ENCODE measurements around the gene RNF207.

RNF207 gene

DNA sequence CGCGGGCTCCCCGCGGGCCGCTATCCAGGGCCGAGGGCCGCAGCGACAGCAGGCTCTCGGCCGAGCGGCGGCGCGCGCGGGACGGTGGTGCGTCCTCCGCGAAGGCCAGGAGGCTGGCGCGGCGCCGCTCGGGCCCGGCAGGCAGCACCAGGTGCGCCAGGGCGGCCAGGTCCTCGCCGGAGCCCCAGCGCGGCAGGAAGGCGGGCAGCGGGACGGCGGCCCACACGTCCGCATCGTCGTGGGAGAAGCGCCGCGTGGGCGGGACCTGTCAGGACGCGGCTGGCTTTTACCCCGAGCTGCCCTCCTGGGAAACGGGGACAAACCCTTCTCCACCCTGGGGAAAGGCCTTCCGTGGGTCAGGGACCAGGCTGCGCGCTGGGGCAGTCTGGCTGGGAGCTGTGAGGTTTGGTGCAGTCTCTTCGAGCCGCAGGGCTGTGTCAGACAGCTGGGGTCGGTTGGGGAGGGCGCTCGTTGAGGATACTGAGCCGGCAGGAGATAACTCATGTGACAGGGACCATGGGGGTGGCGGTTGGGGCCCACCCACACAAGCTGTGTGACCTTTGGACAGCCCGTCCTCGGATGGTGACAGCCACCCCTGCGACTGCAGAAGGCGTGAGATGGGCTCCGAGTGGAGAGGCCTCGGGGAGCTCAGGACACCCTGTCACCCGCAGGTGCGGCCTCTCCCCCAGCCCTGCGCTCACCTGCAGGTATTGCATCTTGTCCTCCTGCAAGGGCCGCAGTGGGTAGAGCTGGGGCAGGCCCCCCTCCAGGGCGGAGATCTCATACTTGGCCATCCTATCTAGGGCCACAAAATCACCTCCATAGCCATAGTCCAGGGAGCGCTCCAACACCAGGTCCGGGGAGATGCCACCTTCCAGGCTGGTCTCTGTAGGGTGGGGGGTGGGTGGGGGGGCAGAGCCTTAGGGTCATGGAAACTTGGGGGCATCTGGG is 44.1 kb downstream of the RNF207 start:
- no peak for DNase-seq

DNA sequence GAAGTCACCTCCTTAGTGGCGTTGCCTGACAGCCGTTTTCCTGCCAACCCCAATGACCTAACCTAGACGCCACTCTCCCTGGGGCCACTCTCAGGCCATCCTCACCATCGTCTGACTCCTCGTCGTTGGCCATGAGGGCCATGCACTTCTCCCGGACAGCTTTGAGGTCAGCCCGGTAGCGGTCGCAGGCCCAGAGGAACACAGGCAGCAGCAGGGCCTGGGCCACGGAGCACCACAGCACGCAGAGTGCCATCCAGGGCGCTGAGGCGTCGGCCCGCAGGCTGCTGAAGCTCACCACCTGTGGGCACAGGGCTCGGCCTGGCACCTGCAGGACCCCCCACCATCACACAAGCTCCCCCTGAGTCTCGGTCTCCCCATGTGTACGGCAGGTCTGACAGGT is 45.3 kb downstream of the RNF207 start:
- DNase-seq: no peak

DNA sequence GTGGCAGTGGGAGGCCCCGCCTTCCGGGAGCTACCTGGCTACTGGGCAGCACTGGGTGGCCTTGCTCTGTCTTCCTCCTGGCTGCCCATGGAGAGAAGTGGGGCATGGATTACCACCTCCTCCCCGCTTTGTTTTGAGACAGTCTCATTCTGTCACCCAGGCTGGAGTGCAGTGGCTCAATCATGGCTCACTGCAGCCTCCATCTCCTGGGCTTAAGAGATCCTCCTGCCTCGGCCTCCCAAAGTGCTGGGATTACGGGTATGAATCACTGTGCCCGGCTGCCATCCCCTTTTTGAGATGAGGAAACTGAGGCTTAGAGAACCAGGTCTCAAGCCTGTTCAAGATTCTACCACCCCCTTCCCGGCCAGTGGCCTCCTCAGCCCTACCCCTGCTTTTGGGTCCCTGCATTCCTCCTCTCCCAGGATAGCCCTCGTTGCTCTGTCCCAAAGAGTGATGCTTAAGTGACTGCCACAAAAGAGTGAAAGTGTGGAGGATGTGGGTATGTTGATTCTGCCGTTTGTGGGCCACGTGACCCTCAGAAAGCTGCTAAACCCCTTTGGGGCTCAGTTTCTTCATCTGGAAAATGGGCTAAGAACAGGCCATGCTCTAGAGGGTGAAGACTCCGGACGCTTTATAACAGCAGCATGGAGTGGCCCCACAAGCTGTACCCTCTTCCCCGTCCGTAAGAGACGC is 45.9 kb downstream of the RNF207 start:
- DNase-seq: no peak

DNA sequence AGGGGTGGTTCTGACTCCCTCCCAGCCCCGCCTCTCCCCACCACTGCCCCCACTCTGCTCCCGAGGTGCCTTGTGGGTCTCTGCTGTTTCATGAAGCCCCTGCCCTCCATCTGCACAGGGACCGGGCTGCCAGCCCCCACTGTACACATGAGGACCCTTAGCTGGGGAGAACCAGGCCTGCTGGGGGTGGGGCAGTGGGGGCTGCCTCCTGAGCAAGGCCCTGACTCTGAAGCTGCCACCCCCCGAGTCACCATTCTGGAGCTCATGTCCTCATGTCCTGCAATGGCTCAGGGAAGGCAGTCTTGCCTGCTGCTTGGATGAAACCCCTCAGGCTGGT is 46.4 kb downstream of the RNF207 start:
- DNase-seq: no peak

DNA sequence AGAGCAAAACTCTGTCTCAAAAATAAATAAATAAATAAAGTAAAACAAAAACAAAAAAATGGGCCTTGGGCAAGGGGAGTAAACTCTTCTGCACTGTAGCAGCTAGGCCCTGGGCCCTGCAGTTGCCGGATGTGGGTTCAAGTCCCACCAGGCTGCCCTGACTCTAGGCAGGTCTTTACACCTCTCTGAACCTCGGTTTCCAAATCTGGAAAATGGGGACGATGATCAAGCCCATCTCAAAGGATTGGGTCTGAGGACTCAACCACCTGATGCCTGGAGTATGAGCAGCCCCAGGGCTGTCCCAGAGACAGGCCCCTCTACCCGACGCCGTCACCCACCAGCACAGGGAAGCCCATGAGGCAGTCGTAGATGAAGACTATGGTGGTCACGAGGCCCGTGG is 47.5 kb downstream of the RNF207 start:
- DNase-seq: no peak

DNA sequence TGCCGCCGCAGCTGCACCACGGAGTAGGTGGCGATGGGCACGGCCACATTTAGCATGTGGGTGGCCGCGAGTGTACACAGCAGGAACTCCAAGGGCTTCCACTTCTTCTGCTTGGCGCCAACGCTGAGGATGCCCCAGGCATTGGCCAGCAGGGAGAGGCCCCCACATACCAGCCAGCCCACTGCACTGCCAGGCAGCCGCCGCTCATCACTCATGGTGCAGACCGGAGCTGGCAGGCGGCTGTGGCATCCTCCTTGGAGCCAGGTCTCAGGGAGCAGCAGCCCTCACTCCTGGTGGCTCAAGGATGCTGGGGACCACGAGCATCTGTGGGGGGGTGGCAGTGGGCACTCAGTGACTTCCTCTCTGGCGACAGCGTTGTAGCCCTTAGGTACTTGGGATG is 48.8 kb downstream of the RNF207 start:
- DNase-seq: no peak

DNA sequence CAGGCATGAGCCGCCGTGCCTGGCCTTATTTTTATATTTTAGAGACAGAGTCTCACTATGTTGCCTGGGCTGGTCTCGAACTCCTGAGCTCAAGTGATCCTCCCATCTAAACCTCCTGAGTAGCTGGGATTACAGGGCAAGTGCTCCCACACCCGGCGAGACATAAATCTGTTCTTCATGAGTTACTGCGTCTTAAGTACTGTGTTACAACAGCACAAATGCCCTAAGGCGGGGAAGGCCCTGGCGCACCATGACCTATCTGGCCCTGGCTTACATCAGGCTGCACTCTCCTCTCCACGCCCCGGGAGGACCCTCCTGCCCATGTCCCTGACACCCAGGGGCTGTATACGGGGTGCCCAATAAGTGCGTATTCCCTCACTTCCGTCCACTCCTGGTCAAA is 50.7 kb downstream of the RNF207 start:
- DNase-seq: no peak

- no peak for DNase-seq
Observed at GRCh38 chr1:6257541-6258069, 51.7 kb downstream of the RNF207 start.

- DNase-seq: no peak
Observed at GRCh38 chr1:6258675-6259074, 52.8 kb downstream of the RNF207 start.

- DNase-seq: peak; percentile 85
Observed at GRCh38 chr1:6259491-6260362, 53.8 kb downstream of the RNF207 start.

DNA sequence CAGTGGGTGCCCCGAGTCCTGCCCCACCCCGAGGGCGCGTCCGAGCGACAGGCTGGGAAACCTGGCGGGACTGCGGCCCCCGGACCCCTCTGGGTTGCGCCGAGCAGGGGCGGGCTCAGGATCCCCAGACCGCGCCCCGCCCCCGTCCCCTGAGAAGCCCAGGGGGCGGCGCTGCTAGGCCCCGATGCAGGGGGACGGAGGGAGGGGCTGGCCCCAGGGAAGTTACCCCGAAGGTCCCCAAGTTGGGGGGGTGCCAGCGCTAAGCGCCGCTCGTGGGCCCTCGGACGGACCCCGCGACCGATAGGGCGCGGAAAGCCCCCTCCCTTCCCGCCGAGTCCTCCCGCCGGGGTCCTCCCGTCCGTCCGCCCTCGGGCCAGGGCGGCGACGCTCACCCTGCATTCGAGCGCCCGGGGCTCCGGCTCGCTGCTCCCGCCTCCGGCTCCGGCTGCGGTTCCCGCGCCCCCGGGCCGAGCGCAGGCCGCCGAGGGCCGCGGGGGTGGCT is 54.6 kb downstream of the RNF207 start:
- no peak for DNase-seq

DNA sequence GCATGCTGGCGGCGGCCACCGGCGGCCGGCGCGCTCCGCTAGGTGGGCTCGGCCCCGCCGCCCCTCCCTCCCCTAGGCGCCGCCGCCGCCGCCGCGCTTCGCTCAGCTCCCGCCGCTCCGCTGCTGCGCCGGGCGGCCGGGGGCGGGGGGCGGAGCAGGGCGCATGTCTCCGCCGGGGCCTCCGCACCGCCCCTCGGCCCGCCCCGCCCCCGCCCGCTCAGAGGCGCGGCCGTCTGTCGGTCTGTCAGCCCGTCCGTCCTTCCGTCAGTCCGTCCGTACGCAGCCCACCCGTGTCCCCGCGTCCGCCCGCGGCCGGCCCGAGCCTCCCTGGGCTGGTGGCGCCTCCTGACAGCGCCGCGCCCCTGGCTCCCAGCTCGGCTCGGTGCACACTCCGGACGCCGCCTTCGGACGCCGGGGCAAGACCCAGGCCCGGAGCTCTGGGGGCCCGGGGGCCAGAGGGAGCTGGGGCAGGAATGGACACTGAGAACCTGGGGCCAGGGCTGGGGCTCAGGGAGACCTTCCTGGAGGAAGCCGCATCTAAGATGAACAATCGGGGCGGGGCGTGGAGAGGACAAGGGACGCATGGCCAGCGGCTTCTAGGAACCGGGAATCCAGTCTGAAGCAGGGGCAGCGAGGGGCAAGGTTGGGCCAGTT is 55.2 kb downstream of the RNF207 start, which contains the start of gene GPR153:
Gene GPR153, minus strand, starts transcription at position 138 of the 654 bp plus-strand sequence. CDS start 6,193 bp downstream, outside the sequence.
- DNase-seq: no peak

GRCh38 chr1:6261615-6261995 is 55.7 kb downstream of the RNF207 start:
- DNase-seq: no peak

- DNase-seq: no peak
Observed at GRCh38 chr1:6262555-6263420, 56.9 kb downstream of the RNF207 start.

- no peak for DNase-seq
Observed at GRCh38 chr1:6263716-6264115, 57.8 kb downstream of the RNF207 start.

GRCh38 chr1:6265151-6265550 is 59.2 kb downstream of the RNF207 start:
- DNase-seq: peak; percentile 19

DNA sequence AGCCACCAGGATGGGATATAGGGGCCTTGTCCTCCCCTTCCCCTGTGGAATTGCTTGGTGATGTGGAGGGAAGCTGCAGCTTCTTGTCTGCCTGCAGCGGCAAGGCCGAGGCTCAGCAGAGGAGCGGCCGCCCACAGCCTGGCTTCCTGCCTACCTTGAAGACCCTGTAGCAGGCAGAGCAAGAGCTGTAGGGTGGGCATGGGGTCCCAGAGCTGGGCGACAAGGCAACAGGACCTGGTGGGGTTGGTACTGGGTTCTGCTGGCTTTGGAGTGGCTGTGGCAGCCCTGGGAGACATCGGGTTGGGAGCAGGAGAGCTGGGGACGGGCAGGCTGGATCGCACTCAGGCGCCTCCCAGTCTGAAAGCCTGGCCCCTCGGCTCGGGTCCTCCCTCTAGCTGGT is 60.7 kb downstream of the RNF207 start:
- no peak for DNase-seq

DNA sequence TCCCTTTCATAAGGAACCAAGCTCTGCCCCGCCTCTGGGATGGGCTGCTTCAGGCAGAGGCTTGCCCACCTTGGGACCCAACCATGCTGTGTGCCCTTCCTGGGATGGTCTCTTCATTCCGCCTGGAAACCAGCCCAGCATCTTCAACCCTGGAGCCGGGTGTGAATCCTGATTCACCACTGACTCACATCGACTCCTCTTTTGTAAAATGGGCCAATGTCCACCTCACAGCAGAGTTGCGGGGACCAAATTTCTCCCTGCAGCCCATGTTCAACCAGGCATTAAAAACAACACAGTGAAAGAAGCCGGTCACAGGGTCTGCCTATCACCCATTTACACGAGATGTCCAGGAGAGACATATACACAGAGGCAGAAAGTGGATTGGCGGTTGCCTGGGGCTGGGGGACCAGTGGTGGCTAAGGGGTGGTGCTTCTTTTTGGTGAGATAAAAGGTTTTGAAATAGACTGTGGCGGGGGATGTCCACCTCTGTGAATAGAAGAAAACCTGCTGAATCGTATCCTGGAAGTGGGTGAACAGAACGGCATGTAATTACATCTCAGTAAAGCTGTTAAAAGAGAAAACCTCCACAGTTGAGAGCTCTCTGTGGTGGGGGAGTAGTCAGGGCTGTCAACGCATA is 61.9 kb downstream of the RNF207 start:
- no peak for DNase-seq

GRCh38 chr1:6268415-6268814 is 62.5 kb downstream of the RNF207 start:
- DNase-seq: no peak

- no peak for DNase-seq
Observed at GRCh38 chr1:6269296-6269695, 63.4 kb downstream of the RNF207 start.

Measured in MV-4-11 (cell line).